Measurements from ENCODE around the gene HIPK2.
"Not testable (repeated sequence)": the region's sequence is repeated elsewhere in the genome, so short reads cannot be mapped to it uniquely, and the experiment has no call there.

Gene HIPK2

DNA sequence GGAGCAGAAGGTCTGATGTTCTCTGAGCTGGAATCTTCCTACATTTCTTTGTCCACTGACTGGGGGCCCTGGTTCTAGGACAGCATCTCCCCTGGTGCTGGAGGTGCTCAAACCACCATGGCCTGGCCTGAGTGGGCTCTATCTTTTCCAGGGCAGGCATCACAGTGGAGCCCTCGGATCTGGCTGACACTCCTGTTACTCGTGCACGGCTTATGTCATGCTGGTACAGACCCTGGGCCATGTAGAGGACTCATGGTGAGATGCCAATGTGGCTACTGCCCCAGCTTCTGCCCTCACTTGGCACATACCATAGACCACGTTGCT is 96.0 kb downstream of the HIPK2 start:
- no peak overlapping the region for H3K4me3 ChIP-seq (ENCODE audit: low read length)
- H3K4me1 ChIP-seq (ENCODE audit: insufficient read depth, low read length): peaks cover 23% of the 10 kb centered on the region
- no peaks in the 10 kb centered on the region for H3K27me3 ChIP-seq (ENCODE audit: insufficient read depth, low read length)

DNA sequence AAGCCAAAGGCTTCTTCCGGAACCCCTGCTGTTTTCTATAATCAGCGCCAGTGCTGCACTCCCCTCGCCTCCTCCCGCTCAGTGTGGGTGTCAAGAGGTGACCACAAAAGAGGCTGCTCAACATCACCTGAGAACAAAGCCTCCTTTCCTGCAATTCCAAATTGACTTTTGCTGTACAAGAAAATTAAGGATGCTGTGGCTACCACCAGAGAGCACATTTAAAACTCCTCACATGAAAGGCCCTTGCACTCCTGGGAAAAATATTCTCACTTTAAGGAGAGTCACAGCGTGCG is 96.4 kb downstream of the HIPK2 start:
- peaks cover 23% of the 10 kb centered on the region for H3K4me1 ChIP-seq (ENCODE audit: insufficient read depth, low read length)
- no peak overlapping the region for H2AFZ ChIP-seq (ENCODE audit: low read depth, low read length)

More for the DNA sequence above, 96.0 kb downstream of the HIPK2 start:
- Histone ChIP-seq H3K9me3 (ENCODE audit: low read length) (peaks cover 8% of the 10 kb centered on the region), H2AFZ (ENCODE audit: low read depth, low read length) (no peak overlapping the region), H3K36me3 (ENCODE audit: insufficient read depth, low read length) (no peaks in the 10 kb centered on the region)

DNA sequence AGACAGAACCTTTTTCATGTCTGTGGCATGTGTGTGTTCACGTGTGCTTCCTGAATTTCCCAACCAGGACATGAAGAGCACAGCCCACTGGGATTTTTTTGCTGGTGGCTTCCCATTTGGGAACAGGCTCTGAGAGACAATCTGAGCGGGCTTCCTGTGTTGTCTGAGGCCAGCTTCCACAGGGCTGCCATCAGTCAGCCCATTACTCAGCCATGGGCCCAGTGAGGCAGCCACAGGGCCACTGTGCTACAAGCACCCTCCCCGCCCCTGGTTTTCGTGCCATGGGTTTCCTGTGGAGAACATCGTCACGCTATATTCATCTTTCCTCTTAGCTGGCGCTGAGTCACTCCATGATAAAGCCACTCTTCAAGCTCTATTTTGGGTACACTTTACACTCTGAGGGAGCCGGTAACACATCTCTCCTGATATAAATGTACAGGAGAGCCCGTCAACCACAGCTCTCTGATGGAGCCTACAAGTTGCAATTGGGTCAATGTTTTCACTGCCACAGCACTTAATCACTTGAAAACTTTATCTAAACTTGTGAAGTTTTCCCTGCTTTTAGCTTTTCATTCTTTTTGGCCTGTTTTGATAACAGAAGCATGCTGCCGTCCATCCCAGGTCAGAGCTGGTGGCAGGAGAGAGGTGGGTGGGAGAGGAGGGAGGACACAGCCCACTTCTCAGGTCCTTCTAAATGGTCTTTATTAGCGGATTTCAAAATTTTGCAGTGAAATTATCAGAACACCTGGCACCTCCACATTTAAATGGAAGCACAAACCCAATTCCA is 96.9 kb downstream of the HIPK2 start:
- no peaks in the 10 kb centered on the region for H3K27me3 ChIP-seq (ENCODE audit: insufficient read depth, low read length)
- no peaks in the 10 kb centered on the region for H3K36me3 ChIP-seq (ENCODE audit: insufficient read depth, low read length)
- no peak overlapping the region for H2AFZ ChIP-seq (ENCODE audit: low read depth, low read length)
- H3K9me3 ChIP-seq (ENCODE audit: low read length): peaks cover 2% of the 10 kb centered on the region
- no peak overlapping the region for H3K4me3 ChIP-seq (ENCODE audit: low read length)
- H3K4me1 ChIP-seq (ENCODE audit: insufficient read depth, low read length): peaks cover 23% of the 10 kb centered on the region

More for the DNA sequence above, 96.4 kb downstream of the HIPK2 start:
- H3K4me3 ChIP-seq (ENCODE audit: low read length): no peak overlapping the region
- H3K36me3 ChIP-seq (ENCODE audit: insufficient read depth, low read length): no peaks in the 10 kb centered on the region
- peaks cover 6% of the 10 kb centered on the region for H3K9me3 ChIP-seq (ENCODE audit: low read length)
- no peaks in the 10 kb centered on the region for H3K27me3 ChIP-seq (ENCODE audit: insufficient read depth, low read length)

GRCh38 chr7:139679731-139680594 is 97.8 kb downstream of the HIPK2 start:
- Histone ChIP-seq H2AFZ (ENCODE audit: low read depth, low read length) (no peak overlapping the region), H3K4me1 (ENCODE audit: insufficient read depth, low read length) (peaks cover 29% of the 10 kb centered on the region), H3K9me3 (ENCODE audit: low read length) (no peaks in the 10 kb centered on the region), H3K36me3 (ENCODE audit: insufficient read depth, low read length) (no peaks in the 10 kb centered on the region), H3K27me3 (ENCODE audit: insufficient read depth, low read length) (no peaks in the 10 kb centered on the region), H3K4me3 (ENCODE audit: low read length) (no peak overlapping the region)

GRCh38 chr7:139676390-139676789 is 101.4 kb downstream of the HIPK2 start:
- no peaks in the 10 kb centered on the region for H3K36me3 ChIP-seq (ENCODE audit: insufficient read depth, low read length)
- H3K27me3 ChIP-seq (ENCODE audit: insufficient read depth, low read length): no peaks in the 10 kb centered on the region
- H2AFZ ChIP-seq (ENCODE audit: low read depth, low read length): no peak overlapping the region
- peaks cover 24% of the 10 kb centered on the region for H3K4me1 ChIP-seq (ENCODE audit: insufficient read depth, low read length)
- no peak overlapping the region for H3K4me3 ChIP-seq (ENCODE audit: low read length)
- no peaks in the 10 kb centered on the region for H3K9me3 ChIP-seq (ENCODE audit: low read length)

DNA sequence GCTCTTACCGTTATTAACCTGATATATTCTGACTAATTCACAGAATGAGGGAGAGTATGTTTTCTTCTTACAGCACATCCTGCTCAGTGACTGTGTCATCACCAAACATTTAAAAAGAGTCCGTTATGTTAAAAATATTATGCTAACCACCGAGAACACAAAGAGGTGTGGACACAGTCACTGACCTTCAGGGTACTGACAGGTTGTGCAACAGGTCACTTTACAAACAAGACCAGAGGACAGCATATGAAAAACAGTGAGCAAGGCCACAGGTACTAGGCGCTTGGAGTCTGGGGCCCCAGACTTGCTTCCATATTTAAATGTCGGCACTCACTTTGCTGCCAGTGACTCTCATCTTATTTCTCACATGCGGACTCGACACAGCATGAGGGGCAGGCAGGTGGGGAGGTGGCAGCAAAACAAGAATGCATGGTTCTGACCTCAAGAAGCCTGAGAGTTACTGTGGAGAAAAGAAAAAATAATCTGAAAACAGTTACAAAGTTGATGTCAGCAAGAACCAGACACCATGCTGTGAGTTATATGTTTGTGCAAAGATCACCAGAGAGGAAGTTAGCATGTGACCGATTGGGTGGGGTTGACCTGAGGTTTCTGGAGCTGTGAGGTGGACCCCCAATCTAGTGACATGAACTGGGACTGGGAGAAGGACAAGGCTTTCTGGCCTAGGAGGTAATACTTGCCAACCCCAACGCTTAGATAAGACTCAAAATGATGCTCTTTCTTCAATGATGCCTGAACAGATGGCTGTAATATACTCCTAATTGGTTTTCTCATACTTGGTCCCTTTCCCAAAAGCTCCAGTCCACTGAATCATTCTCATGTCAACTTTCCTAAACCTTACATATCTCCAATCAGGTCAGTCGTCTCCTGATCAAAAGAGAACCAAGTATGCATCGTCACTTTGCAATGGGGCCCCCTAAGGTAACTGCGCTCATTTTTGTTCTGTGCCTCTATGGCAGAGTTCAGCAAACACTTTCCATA is 102.4 kb downstream of the HIPK2 start:
- peaks cover 24% of the 10 kb centered on the region for H3K4me1 ChIP-seq (ENCODE audit: insufficient read depth, low read length)

GRCh38 chr7:139674752-139675126 is 103.1 kb downstream of the HIPK2 start:
- no peaks in the 10 kb centered on the region for H3K9me3 ChIP-seq (ENCODE audit: low read length)
- no peaks in the 10 kb centered on the region for H3K36me3 ChIP-seq (ENCODE audit: insufficient read depth, low read length)

More for the DNA sequence above, 102.4 kb downstream of the HIPK2 start:
- H3K9me3 ChIP-seq (ENCODE audit: low read length): no peaks in the 10 kb centered on the region
- no peak overlapping the region for H3K4me3 ChIP-seq (ENCODE audit: low read length)
- no peaks in the 10 kb centered on the region for H3K27me3 ChIP-seq (ENCODE audit: insufficient read depth, low read length)
- H3K36me3 ChIP-seq (ENCODE audit: insufficient read depth, low read length): no peaks in the 10 kb centered on the region
- no peak overlapping the region for H2AFZ ChIP-seq (ENCODE audit: low read depth, low read length)

DNA sequence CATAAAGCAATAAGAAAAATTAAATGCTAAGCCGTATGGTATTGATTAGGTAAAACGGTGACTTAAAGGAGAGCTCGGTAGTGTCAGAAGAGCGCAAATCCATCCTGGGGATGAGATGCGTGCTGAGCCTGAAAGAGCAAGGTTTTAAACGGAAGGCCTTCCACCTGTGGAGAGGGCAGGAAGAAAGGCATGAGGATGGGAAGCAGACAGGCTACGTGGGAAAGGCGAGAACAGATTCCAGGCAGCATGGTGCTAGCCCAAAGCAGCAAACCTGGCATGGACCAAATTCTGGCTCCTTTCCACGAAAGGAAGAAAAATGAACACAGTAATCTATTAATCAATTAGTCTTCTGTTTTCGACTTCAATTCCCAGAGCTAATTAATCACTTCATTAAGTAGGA is 103.5 kb downstream of the HIPK2 start:
- Histone ChIP-seq H3K9me3 (ENCODE audit: low read length) (no peaks in the 10 kb centered on the region), H3K4me1 (ENCODE audit: insufficient read depth, low read length) (peaks cover 18% of the 10 kb centered on the region), H3K27me3 (ENCODE audit: insufficient read depth, low read length) (no peaks in the 10 kb centered on the region), H2AFZ (ENCODE audit: low read depth, low read length) (no peak overlapping the region), H3K36me3 (ENCODE audit: insufficient read depth, low read length) (no peaks in the 10 kb centered on the region), H3K4me3 (ENCODE audit: low read length) (no peak overlapping the region)

More at GRCh38 chr7:139674752-139675126, 103.1 kb downstream of the HIPK2 start:
- Histone ChIP-seq H2AFZ (ENCODE audit: low read depth, low read length) (no peak overlapping the region), H3K4me1 (ENCODE audit: insufficient read depth, low read length) (peaks cover 19% of the 10 kb centered on the region), H3K27me3 (ENCODE audit: insufficient read depth, low read length) (no peaks in the 10 kb centered on the region), H3K4me3 (ENCODE audit: low read length) (no peak overlapping the region)

- no peaks in the 10 kb centered on the region for H3K36me3 ChIP-seq (ENCODE audit: insufficient read depth, low read length)
Observed at GRCh38 chr7:139673762-139674161, 104.0 kb downstream of the HIPK2 start.

DNA sequence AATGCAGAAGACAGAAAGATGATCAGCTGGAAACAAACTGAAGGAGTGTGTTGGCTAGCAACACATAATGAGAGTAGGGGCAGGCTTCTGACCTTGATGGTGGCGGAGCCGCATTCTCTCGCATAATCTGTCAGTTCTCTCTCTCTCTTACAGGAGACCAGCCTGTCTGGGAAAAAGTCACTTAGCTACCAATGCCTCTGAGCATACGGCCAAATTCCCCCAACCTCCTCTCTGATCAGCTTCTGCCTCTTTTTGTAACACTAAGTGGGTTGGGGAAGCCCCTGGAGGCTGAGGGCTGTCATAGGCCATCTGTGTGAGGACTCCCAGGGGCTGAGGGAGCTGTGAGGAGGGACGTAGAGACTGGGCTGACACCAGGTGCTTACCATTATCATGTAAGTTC is 104.6 kb downstream of the HIPK2 start:
- Histone ChIP-seq H3K4me3 (ENCODE audit: low read length) (no peak overlapping the region), H3K36me3 (ENCODE audit: insufficient read depth, low read length) (no peaks in the 10 kb centered on the region), H3K9me3 (ENCODE audit: low read length) (no peaks in the 10 kb centered on the region), H2AFZ (ENCODE audit: low read depth, low read length) (no peak overlapping the region), H3K4me1 (ENCODE audit: insufficient read depth, low read length) (peaks cover 23% of the 10 kb centered on the region), H3K27me3 (ENCODE audit: insufficient read depth, low read length) (no peaks in the 10 kb centered on the region)

More at GRCh38 chr7:139673762-139674161, 104.0 kb downstream of the HIPK2 start:
- Histone ChIP-seq H3K4me1 (ENCODE audit: insufficient read depth, low read length) (peaks cover 23% of the 10 kb centered on the region), H2AFZ (ENCODE audit: low read depth, low read length) (no peak overlapping the region), H3K4me3 (ENCODE audit: low read length) (no peak overlapping the region), H3K9me3 (ENCODE audit: low read length) (no peaks in the 10 kb centered on the region), H3K27me3 (ENCODE audit: insufficient read depth, low read length) (no peaks in the 10 kb centered on the region)

DNA sequence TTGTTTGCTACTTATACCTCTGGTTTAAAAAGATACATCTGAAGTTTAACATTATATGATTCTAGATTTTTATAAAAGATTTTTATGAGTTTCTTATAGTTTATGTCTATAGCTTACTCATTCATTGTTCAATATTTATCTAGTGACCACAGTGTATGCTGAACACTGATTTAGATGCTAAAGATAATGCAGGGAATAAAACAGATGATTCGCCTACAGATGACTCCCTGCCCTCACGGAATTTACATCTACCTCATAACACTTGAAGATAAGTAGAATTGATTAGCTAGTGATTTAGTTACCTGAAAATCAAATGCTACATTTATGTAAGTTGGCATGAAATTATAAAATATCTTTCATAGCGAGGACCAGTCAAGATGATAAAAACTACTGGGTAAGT is 105.8 kb downstream of the HIPK2 start:
- no peaks in the 10 kb centered on the region for H3K9me3 ChIP-seq (ENCODE audit: low read length)
- H3K27me3 ChIP-seq (ENCODE audit: insufficient read depth, low read length): no peaks in the 10 kb centered on the region
- peaks cover 23% of the 10 kb centered on the region for H3K4me1 ChIP-seq (ENCODE audit: insufficient read depth, low read length)
- H3K36me3 ChIP-seq (ENCODE audit: insufficient read depth, low read length): no peaks in the 10 kb centered on the region
- H3K4me3 ChIP-seq (ENCODE audit: low read length): no peak overlapping the region
- H2AFZ ChIP-seq (ENCODE audit: low read depth, low read length): no peak overlapping the region

GRCh38 chr7:139670662-139671061 is 107.1 kb downstream of the HIPK2 start:
- not testable (repeated sequence) for H3K4me3 ChIP-seq (ENCODE audit: low read length); H2AFZ ChIP-seq (ENCODE audit: low read depth, low read length); H3K9me3 ChIP-seq (ENCODE audit: low read length); H3K36me3 ChIP-seq (ENCODE audit: insufficient read depth, low read length); H3K27me3 ChIP-seq (ENCODE audit: insufficient read depth, low read length)
- peaks cover 32% of the 10 kb centered on the region for H3K4me1 ChIP-seq (ENCODE audit: insufficient read depth, low read length)
